Activated CD4-positive, alpha-beta T cell treated with anti-CD3 and anti-CD28 coated beads, Interleukin-2, Interleukin-6, amounts not matched to agents 100 ng/mL and 50 ng/mL, durations not matched to agents 16 hours and 8 hours (primary cell): ENCODE measurements around the gene ATG5.
A peak's percentile ranks its signal among the peaks of the same experiment; 100 is the strongest.

Experiments used
- DNase-seq: peaks from one replicate; pipeline ENCODE4 v3.0.0-alpha.2; 2020

Gene ATG5

DNA sequence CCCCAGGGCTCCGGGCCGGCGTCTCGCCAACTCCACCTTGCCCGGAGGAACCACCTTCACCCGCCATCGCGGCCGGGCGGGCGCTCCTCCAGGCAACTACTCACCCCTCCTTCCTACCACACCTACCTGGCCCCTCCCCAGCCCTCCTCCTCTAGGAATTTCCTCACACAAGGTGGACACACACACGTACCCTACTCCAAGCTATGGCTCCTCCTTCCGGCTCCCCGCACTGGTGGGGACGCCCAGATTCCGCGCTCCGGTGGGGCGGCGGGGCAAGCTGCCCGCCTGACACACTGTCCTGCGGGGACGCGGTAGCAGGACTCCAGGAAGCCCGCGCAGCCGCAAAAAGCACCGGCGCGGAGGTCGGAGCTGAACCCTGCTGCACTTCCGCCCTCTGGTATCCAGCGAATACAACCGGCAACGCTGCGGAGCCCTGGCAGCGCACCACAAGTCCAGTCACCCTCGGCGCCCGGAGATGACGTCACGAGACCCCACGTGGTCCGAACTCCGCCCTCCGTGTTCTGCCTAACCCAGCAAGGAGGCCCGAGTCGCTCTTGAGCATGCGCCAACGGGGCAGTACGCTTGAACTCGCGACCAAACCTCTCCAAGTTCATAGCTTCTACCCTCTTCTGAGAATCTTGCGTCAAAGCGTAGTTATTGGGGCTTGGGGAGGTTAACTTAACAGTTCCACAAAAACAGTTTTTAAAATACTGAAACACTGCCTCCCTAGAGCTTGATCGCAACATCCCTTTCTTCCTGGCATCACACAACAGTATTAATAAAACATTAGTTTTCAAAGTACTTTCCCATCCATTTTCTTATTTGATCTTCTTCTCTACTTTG lies at the start of gene ATG5:
TSS of gene ATG5 (minus strand) at position 425 of the 843 bp plus-strand sequence. CDS start 9,552 bp downstream, outside the sequence.
- DNase-seq: peak; percentile 100

DNA sequence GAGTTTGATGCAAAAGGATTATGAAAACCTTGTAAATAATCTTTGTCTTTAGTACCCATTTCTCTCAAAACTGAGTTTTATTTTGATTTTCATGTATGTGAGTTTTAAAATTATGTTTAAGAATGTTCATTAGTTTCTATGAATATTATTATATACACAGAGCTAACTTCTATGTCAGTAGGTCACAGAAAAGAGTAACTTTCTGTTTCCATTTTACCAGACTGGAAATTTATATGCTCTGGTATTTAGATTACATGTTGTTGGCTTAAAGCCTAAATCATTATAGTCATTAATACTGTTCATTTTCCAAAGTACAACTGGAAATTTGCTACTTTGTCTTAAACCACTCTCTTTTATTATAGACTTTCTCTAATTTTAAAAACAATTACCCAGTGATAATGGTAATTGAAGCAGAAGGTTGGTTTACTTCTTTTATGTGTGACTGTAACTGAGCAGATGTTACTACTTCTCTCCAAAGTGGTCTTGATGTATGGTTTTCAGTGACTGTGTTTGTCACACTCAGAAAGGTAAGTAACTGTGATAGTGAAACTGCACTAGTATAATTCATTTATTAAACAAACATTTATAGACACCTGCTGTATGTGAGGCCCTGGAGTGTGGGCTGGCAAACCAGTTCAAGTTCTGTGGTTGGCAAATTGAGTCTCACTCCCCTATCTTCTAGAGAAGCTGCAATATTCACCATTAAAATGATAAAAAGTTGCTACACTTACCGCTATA lies 48.1 kb upstream of the ATG5 start:
- no peak for DNase-seq

DNA sequence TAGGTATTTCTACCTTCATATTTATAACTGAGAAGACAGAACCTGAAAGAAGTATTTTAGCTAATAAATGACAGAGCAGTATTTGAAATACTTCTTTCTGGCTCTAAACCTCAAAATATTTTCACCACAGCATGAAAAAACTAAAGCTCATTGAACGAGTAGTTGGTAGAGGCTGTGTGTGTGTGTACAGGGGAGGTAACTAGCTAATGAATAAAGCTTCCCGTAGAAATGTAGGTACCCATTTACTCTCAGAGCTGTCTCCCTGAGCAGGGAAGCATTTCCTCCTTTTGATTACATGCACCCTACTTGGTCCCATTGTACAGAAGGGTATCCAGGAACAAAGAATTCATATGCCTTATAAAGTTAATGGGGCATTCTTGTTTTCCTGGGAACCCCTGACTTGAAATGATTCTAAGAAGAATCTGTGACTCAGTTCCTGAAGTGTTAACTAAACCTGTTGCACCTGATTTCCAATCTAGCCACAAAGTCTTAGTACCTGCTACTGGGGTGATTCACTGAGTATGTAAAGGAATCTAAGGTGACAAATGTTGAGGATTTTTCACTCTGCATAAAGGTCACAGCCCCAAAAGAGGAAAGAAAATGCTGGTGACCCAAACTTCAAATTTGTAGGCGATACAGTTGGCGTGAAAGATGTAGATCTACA lies 47.4 kb upstream of the ATG5 start:
- peak; percentile 12 for DNase-seq

DNA sequence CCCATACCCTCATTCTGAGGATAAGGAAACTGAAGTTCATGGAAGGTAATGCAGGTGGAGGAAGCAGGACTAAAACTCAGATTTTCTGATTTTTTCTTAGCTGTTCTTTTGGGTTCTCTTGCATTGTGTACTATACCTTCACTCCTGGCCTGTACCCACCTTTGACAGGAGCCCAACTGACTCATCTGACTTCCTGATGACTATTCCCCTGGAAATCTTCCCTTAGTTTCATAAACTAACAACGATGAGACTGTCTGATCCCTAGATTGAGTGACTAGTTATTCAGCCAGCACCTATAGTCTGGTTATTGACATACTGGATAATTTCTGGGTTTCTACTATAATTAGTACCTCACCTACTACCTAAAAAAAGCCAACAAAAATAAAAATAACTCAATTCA lies 45.1 kb upstream of the ATG5 start:
- DNase-seq: no peak

DNA sequence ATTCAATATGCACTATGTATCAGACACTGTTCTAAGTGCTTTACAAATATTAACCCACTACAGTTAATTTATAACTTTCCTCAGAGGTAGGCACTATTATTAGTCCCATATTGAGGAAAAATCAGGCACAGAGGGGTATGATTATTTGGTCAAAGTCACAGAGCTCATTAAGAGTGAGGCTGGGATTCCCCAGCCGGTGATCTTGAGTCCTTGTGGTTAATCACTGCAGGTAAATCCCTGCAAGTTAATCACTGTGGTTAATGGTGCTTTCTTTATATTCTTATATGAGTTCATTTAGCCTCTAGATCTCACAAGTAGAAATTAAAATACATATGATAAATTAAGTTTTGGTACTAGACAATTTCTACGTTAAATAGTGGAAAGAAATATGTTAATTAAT lies 44.2 kb upstream of the ATG5 start:
- DNase-seq: no peak

DNA sequence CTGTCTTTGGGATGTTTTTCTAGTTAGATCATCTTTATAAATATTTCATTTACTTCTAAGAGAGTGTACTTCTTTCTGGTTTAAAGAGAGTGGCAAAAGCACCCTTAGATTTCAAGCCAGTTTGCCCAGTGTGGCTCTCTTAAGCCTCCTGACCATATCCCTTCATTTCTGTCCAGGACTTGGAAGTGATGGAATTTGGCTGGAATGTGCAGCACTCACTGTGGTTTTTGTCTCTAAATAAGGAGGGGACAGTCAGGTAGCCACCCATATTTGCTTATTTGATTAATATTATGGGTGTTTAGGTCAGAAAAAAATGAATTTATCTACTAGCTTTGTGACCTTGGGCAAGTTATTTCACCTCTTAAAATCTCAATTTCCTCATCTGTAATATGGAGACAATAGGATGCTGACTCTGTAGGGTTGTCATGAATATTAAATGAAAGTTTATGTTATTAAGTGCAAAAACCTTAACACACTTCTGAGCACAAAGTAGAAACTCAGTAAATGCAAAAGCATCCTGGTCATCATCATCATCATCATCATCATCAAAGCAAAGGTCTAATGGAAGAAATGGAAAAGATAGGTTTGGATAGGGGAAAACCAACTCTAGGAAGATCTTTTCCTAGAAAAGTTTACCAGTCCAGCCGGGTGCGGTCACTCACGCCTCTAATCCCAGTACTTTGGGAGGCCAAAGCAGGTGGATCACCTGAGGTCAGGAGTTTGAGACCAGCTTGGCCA lies 38.0 kb upstream of the ATG5 start:
- no peak for DNase-seq

DNA sequence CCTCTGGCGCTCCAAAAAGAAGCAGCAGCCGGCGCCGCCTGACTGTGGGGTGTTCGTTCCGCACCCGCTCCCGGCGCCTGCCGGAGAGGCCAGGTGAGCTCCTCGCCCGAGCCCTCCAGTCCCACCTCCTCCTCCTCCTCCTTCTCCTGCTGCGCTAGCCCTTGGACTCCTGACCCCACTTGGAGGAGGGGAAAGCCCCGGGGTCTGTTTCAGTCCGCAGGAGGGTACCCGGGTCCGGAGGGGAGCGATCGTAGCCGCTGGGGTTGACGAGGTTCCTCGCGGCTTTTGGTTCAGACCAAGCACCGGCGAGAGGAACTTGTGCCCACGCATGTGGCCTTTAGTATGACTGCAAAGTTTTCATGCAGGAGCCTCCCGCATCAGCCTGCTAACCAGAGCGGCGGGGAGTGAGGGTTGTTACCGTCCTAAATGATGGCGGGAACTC lies 35.5 kb upstream of the ATG5 start:
- DNase-seq: peak; percentile 18

DNA sequence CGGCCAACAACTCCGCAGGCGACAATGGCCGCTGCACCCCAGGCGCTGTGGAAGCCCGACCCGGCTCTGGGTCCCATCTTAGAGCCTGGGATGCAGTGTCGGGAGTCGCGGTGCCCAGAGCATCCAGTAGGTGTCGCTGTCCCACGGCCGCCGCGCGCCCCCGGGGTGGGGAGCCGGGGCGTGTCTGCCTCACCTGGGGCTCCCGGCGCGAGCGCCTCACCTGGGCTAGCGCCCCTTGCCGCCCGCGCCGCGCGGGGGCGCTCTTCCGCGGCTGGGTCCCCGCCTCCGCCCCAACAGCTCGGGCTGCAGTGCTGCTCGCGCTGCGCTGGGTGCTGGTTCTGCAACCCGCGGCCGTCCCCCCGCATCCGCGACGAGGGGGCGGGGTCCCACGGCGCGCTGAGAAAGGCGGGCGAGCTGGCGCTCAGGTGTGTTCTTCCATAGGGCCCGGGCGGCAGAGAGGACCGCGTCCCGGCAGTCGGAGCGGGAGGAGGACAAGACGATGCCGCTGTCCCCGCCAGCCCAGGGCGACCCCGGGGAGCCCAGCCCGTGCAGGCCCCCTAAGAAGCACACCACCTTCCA lies 34.9 kb upstream of the ATG5 start, which contains the start of gene CRYBG1:
TSS of gene CRYBG1 (plus strand) at position 308 of the 579 bp plus-strand sequence. CDS start at position 500, 192 bp downstream.
- DNase-seq: peak; percentile 72

DNA sequence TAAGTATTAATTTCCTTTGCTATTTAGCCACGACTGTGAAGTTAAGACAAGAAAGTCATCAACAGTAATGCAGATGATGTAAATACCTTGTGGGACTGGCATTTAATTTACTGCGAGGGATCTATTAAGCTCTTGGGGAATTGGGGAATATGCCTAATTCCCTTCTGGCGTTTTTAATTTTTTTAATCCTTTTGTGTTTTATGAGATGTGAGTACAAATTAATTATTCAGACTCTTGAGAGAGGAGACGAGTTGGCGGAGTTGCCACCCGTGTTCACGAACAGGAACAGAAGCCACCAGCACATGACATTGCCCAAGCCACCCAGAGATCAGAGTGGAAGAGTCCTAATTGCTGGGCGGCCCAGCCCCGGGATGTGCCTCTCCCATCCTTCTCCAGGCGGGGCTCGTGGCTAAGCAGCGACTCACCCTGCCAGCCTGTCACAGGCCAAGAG lies 34.4 kb upstream of the ATG5 start:
- DNase-seq: no peak

DNA sequence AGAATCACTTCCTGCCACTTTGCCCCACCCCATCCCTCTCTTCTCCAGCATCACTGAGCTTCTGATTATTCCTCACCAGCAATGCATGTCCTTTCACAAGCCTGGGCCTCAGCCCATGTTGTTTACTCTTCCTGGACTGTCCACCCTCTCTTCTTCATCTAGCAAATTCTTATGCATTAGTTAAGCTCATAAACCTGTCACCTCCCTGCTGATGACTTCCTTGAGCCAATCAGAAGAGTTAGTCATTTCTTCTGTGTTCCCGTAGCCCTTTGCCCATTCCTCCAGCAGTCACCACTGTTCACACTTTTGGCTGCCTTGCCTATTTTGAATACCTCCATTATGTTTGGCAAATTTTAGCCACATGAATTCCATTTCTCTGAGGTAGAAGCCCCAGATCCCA lies 30.8 kb upstream of the ATG5 start:
- DNase-seq: no peak

DNA sequence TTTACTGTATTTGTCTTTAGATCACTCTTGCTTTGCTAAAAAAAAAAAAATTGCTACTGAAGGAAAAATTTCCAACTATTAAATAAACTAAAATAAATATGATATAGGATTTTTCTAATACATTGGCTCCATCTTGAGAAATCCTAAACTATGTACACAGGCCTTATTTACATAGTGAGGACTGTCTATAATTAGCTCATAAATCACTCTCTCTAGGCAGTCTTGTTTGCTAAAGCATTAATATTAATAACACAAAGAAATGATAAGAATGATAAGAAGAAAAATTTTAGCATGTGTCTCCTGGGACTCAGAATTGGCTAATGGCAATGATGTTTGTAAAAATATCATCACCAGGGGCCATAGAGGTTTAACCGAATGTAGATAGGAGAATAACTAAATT lies 21.7 kb upstream of the ATG5 start:
- DNase-seq: no peak

DNA sequence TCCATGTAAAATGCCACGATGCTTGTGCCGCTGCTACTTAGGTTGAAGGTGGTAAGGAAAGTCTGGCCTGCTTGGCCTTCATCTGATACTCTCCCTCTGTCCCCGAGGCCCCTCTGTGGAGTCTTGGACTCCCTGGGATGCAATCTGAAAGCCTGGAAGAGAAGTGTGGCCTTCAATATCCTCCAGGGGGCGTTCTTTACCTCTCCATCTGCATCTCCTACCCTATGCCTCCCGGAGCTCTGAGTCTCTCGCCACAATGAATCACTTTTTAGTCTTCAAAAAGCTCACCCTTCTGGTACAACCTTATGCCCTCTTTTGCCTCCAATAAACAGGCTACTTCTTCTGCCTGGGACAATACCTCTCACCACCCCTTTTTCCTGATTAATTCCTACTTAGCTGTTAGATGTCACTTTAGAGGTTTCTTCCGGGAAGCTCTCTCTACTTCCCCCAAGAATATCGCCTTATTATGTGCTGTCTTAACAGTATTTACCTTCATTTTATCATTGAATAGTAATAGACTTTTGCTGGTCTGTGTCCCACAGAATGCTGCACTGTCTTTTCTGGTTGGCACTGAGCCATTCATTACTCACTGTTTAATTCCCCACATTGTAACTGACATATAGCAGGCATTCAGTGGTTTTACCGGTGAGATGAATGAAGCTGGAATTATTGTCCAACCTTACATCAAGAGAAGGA lies 13.9 kb upstream of the ATG5 start:
- peak; percentile 70 for DNase-seq

DNA sequence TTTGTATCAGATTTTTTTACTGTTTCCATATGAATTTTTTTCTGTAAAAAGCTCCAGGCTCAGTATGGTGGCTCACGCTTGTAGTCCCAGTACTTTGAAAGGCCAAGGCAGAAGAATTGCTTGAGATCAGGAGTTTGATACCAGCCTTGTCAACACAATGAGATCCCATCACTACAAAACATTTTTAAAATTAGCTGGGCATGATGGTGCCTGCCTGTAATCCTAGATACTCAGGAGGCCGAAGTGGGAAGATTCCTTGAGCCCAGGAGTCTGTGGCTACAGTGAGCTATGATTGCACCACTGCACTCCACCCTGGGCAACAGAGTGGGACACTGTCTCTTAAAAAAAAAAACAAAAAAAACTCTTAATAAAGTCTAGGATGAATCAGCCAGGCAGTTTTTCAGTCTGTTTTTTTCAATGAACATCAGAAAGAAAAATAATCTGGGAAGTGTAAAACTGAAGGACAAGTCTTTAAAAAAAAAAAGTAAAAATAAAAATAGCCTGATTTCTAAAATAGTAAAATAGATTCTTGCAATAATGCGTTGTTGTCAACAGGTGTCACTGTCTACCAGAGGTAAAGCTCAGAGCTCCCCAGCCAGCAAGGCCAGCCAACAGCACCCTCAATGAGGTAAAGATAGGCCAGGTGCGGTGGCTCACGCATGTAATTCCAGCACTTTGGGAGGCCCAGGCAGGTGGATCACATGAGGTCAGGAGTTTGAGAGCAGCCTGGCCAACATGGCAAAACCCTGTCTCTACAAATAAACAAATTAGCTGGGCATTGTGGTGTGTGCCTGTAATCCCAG lies 9.3 kb upstream of the ATG5 start:
- DNase-seq: peak; percentile 64

DNA sequence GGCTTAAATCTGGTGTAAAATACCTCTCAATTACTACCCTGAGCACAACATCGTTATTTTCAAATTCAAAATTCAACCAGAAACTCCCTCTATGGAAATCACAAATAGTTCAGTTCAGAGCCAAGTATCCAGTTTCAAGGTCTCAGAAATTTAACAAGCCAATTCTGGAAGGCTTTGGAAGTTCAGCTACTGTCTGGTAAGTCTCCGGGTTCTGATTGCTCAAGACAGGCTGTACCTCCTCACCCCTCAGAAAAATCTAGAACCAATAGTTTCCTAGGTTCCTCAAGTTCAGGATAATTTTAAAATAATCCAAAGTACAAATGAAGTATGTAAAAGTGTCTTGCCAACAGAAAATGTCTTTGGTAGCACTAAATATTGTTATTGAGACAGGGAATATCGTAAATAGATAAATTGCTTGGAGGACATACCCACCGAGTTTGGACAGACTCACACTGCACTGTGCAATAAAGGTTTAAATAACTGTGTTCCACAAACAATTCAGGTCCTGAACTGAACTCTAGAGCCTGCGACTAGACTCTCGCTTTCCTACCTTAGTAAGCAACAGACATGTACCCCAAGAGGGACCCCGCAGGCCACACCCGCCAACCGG lies 729 bp downstream of the ATG5 start:
- DNase-seq: no peak

DNA sequence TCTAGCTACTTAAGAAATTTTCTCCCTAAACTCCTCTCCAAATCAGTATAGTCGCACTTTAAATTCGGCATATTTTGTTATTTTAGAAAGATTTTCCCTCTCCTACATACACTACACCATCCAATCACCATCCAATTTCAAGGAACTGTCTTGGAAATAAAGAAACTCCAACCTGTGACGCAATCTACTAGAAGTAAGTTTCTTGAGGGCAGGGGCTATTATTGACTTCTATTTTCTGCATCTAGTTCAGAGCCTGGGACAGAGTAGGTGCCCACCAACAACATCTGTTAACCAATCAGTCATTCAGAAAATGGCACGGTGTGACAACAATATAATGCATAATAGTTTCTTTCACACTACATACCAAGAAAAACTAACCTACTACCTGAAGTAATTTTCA lies 3.6 kb downstream of the ATG5 start:
- no peak for DNase-seq

DNA sequence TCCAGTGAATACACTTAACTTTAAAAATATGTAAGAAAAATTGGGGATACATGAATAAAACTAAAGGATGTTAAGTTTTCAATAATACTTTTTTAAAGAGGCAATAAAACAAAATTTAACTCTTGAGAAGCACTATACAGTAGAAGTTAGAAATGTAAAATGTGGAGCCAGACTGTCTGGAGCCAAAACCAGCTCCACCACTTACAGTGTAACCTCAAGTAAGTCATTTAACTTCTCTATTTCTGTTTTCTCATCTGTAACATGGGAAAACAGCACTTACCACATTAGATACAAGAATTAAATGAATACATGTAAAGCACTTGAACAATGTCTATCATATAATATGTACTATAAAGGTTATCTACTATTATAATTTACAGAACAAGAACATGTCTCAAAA lies 6.7 kb downstream of the ATG5 start:
- DNase-seq: no peak

DNA sequence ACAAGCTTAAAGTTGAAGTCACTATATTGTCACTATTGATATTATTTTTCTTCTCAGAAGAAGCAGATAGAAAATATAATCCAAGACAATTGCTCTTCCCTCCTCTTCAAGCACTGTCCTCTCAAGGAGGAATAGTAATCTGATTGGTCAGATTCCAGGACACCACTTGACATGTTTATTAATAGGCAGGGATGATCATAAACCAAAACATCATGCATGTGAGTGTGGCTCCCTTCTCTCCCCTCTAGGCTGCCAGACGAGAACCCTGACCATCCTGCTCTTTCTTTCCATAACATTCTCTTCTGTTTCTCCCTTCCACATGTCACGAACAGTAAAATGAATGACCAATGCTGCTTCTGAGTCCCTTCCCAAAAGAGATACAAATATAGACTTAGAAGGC lies 7.5 kb downstream of the ATG5 start:
- DNase-seq: no peak

DNA sequence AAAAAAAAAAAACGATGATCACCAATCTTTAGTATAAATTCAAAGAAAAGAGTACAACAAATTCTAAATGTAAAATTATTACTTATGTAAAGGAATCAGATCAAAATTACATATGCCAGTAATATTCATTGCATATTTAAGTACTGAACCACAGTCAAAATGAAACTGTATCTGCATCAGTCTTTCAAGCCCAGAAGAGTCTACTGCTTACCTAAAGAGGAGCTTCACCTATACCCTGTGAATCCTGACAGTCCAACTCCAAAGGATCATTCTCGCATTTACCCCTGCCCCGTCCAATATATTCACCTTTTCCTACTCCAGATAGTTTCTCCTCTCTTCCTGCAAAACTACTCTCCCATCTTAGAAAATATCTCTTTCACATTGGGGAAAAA lies 9.2 kb downstream of the ATG5 start:
- DNase-seq: peak; percentile 44

DNA sequence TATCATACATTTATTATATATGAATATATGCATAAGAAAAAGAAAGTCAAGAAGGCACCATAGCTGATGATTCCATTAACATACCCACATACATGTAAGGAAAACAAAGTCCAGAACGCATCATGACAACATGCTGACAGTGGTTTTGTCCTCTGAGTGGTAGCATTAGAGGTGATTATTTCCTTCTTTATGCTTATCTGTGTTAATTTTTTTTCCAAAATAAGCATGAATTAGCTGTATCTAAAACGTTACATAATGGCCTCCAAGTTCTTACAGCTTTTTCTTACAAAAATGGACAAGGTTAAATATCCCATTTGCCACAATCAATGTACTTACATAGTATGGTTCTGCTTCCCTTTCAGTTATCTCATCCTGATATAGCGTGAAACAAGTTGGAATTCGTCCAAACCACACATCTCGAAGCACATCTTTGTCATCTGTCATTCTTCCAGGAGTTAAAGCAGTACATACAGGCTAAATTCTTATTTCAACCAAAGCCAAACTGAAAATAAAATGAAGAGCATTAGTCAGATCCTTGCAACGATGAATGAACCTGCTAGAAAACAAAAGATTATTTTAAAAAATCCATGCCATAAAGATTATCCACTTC lies 9.7 kb downstream of the ATG5 start:
- peak; percentile 21 for DNase-seq
